Activated CD4-positive, alpha-beta T cell treated with anti-CD3 and anti-CD28 coated beads for 36 hours (primary cell): ENCODE results near the gene SMIM3. TPM values are rescaled to one million over a fixed set of nuclear protein-coding genes. Genes with fewer than 3 reads are reported as not detected.

Experiments used
- ATAC-seq: fragments of 200-7000 bp; cut with Tn5 transposase; one replicate; pipeline ENCODE4 v1.10.0; 2021; ENCODE audit warnings: mild to moderate bottlenecking, moderate library complexity
- CTCF ChIA-PET: fragments of 350-600 bp; sonication (Branson Sonifier 250); formaldehyde crosslinking; loops from one replicate; lab custom pipeline; 2021; ENCODE audit warnings: antibody characterized with exemption; lab: Charles Lee
- POLR2A ChIA-PET: fragments of 350-600 bp; sonication (Branson Sonifier 250); formaldehyde crosslinking; loops from one replicate; lab custom pipeline; 2021; ENCODE audit warnings: antibody characterized with exemption, inconsistent platforms; lab: Charles Lee
- DNase-seq: peaks from one replicate; pipeline ENCODE4 v3.0.0-alpha.2; 2020
- H3K27ac Mint-ChIP-seq: one replicate; pipeline ENCODE4 v1.8.0; 2021; ENCODE audit warnings: mixed read lengths
- H3K27me3 Mint-ChIP-seq: one replicate; pipeline ENCODE4 v1.8.0; 2021; ENCODE audit warnings: mixed read lengths
- H3K36me3 Mint-ChIP-seq: one replicate; pipeline ENCODE4 v1.8.0; 2021; ENCODE audit warnings: low read depth, mixed read lengths
- H3K4me1 Mint-ChIP-seq: one replicate; pipeline ENCODE4 v1.8.0; 2021; ENCODE audit warnings: mixed read lengths
- H3K4me3 Mint-ChIP-seq: one replicate; pipeline ENCODE4 v1.8.0; 2021; ENCODE audit warnings: mild to moderate bottlenecking, moderate library complexity, mixed read lengths
- H3K9me3 Mint-ChIP-seq: one replicate; pipeline ENCODE4 v1.8.0; 2021; ENCODE audit warnings: low read depth, mixed read lengths
- intact Hi-C, 2 experiments: fragments of 100-400 bp; cut with DNase I in 1 of 2; cut with micrococcal nuclease in 1 of 2; formaldehyde crosslinking; loops; one replicate each; pipeline versions ENCODE4 v1.14.2 to v1.15.1; 2022 to 2024; cut with DNase I, micrococcal nuclease
- total RNA-seq, 2 experiments: library from RNA; stranded (reverse); gene quantifications; one replicate each; pipeline ENCODE4 v1.2.3, GENCODE V29; 2021

The SMIM3 gene
- total RNA-seq, 2 experiments from 2014 or later = 16.8 to 16.9 TPM

GRCh38 chr5:150751096-150751891 is 27.3 kb upstream of the SMIM3 start:
- H3K36me3 Mint-ChIP-seq = peaks cover 54% of the 10 kb centered on the region
- H3K27ac Mint-ChIP-seq = peak overlapping the region; percentile 73
- peaks cover 46% of the 10 kb centered on the region for H3K4me1 Mint-ChIP-seq
- intact Hi-C loops = no loop called here
- DNase-seq (no peak), ATAC-seq (no peak)
- no peak overlapping the region for H3K4me3 Mint-ChIP-seq
- CTCF ChIA-PET = interaction anchor here (0.6 to 1.8 kb wide), 3 partner anchors 9 to 697 kb away, joined by 3 to 5 read pairs (median 4); no protein-coding TSS in a partner anchor
- H3K9me3 Mint-ChIP-seq = no peaks in the 10 kb centered on the region
- no peaks in the 10 kb centered on the region for H3K27me3 Mint-ChIP-seq
- POLR2A ChIA-PET = interaction anchor here (0.6 kb wide), 1 partner anchor 43 kb away, joined by 3 read pairs; no protein-coding TSS in a partner anchor

- Mint-ChIP-seq H3K9me3 (no peaks in the 10 kb centered on the region), H3K4me1 (peaks cover 52% of the 10 kb centered on the region), H3K36me3 (peaks cover 58% of the 10 kb centered on the region), H3K4me3 (no peak overlapping the region), H3K27me3 (no peaks in the 10 kb centered on the region), H3K27ac (no peak overlapping the region)
- ChIA-PET POLR2A (no interaction called here), CTCF (interaction anchor here (0.7 to 1.4 kb wide), 5 partner anchors 16 to 143 kb away, joined by 3 to 5 read pairs (median 3); partner anchors contain the start of gene RBM22)
- DNase-seq = no peak
- no peak for ATAC-seq
- intact Hi-C loops = no loop called here
Measured at GRCh38 chr5:150753463-150753862, 25.1 kb upstream of the SMIM3 start.

GRCh38 chr5:150753863-150754262 is 24.7 kb upstream of the SMIM3 start:
- H3K36me3 Mint-ChIP-seq = peaks cover 58% of the 10 kb centered on the region
- H3K27me3 Mint-ChIP-seq = no peaks in the 10 kb centered on the region
- intact Hi-C loops = no loop called here
- no peaks in the 10 kb centered on the region for H3K9me3 Mint-ChIP-seq
- peak overlapping the region; percentile 9 for H3K27ac Mint-ChIP-seq
- ATAC-seq (no peak), DNase-seq (no peak)
- peaks cover 52% of the 10 kb centered on the region for H3K4me1 Mint-ChIP-seq
- H3K4me3 Mint-ChIP-seq = no peak overlapping the region
- CTCF ChIA-PET = interaction anchor here (1.4 kb wide), 2 partner anchors 17 to 53 kb away, joined by 3 to 5 read pairs; partner anchors contain the start of gene RBM22
- POLR2A ChIA-PET = no interaction called here

- Mint-ChIP-seq H3K27me3 (no peaks in the 10 kb centered on the region), H3K36me3 (peaks cover 39% of the 10 kb centered on the region), H3K4me1 (peaks cover 41% of the 10 kb centered on the region), H3K4me3 (no peak overlapping the region), H3K9me3 (no peaks in the 10 kb centered on the region), H3K27ac (peak overlapping the region; percentile 83)
- intact Hi-C loops = loop anchor here in 1 of 2 experiments (5.0 kb wide), 1 partner anchor 300 kb away; no protein-coding TSS in a partner anchor
- DNase-seq (no peak), ATAC-seq (no peak)
- CTCF ChIA-PET = interaction anchor here (0.7 to 2.1 kb wide), 5 partner anchors 22 to 307 kb away, joined by 3 to 18 read pairs (median 5); partner anchors contain the start of genes IRGM and SMIM3
- POLR2A ChIA-PET = no interaction called here
Measured at GRCh38 chr5:150757087-150757649, 21.4 kb upstream of the SMIM3 start.

DNA sequence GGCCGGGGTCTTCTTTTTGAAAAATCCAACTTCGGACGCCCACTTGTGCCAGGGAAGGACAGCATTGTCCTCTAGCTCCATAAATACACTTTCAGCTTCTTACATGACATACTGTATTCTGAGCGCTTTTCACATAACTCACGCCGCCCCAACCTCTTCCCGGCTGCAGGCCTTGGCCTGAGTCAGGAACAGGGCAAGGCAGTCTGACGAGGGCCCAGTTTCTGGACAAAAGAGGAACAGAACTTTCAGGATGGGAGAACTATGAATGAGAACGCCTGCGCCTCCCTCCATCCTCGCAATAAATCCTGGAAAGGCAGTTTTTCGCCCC is 20.4 kb upstream of the SMIM3 start:
- DNase-seq (no peak), ATAC-seq (peak; percentile 8)
- peaks cover 36% of the 10 kb centered on the region for H3K36me3 Mint-ChIP-seq
- no peaks in the 10 kb centered on the region for H3K9me3 Mint-ChIP-seq
- no peak overlapping the region for H3K27ac Mint-ChIP-seq
- intact Hi-C loops = loop anchor here (1.0 to 5.0 kb wide), 11 partner anchors 15 to 495 kb away; partner anchors contain the start of genes RBM22 (in 2 of the 2), GM2A (in 1 of the 2), SMIM3 (in 1 of the 2) and TCOF1 (in 1 of the 2)
- H3K4me1 Mint-ChIP-seq = peaks cover 39% of the 10 kb centered on the region
- no peak overlapping the region for H3K4me3 Mint-ChIP-seq
- no peaks in the 10 kb centered on the region for H3K27me3 Mint-ChIP-seq
- POLR2A ChIA-PET = interaction anchor here (0.7 to 2.0 kb wide), 7 partner anchors 16 to 466 kb away, joined by 3 to 9 read pairs (median 4); partner anchors contain the start of genes CCDC69, IRGM and SMIM3
- CTCF ChIA-PET = interaction anchor here (1.2 to 2.9 kb wide), 8 partner anchors 21 to 308 kb away, joined by 3 to 18 read pairs (median 6); partner anchors contain the start of genes IRGM, RBM22 and SMIM3

DNA sequence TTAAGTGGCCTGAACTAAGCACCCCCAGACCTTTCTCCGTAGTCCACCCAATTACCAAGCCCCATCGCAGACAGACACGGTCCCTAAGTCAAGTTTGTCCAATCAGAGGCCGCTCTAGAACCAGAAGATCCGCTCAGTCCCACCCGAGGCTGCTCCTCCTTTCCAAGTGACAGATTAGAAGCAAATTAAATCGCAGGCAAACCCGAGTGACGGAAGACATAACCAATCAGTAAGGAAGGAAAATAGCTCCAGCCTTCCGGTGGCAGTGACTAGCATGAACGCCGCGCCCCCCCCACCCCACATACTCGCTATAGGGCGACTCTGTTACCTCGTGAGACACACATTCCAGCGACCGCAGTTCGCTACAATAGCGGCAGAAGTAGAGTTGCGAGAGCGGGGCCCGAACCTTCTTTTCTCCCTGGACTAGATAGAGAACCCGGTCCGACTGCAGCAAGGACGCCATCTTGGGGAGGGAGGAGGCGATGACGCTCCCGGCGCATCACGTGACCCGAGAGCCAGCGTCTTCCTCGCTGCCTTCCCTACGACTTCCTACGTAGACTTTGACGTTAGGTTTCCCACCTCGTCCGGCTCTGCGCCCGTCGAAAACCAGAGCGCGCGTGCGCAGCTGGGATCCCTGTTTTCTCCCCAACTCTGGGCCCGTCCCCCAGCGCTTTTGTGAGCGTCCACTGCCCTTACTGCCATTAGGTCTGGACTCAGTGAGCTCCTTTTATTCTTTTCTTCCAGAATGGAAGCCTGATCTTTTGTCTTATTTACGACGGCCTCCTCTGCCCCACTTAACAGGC is 19.8 kb upstream of the SMIM3 start, which contains the start of gene DCTN4:
Gene DCTN4 (minus strand): TSS at position 487 of the 803 bp plus-strand sequence. CDS start 24 bp downstream, at position 463.
- Mint-ChIP-seq H3K4me3 (no peak within 1 kb of the TSS), H3K36me3 (peaks cover 30% of the 10 kb centered on the region), H3K9me3 (no peaks in the 10 kb centered on the region), H3K27me3 (no peaks in the 10 kb centered on the region), H3K27ac (no peak within 1 kb of the TSS), H3K4me1 (peaks cover 37% of the 10 kb centered on the region)
- ChIA-PET CTCF (interaction anchor here (0.6 to 2.9 kb wide), 11 partner anchors 16 to 309 kb away, joined by 3 to 18 read pairs (median 5); partner anchors contain the start of genes IRGM, RBM22 and SMIM3), POLR2A (interaction anchor here (0.6 to 2.0 kb wide), 9 partner anchors 17 to 667 kb away, joined by 3 to 9 read pairs (median 4); partner anchors contain the start of genes CCDC69, IRGM and SMIM3)
- intact Hi-C loops = loop anchor here (1.0 to 5.0 kb wide), 11 partner anchors 16 to 494 kb away; partner anchors contain the start of genes RBM22 (in 2 of the 2), GM2A (in 1 of the 2), SMIM3 (in 1 of the 2) and TCOF1 (in 1 of the 2)
- ATAC-seq (peak; percentile 96), DNase-seq (peak; percentile 96)

- Mint-ChIP-seq H3K9me3 (no peaks in the 10 kb centered on the region), H3K36me3 (peaks cover 25% of the 10 kb centered on the region), H3K4me1 (peaks cover 33% of the 10 kb centered on the region), H3K27me3 (no peaks in the 10 kb centered on the region), H3K27ac (no peak overlapping the region), H3K4me3 (no peak overlapping the region)
- DNase-seq (no peak), ATAC-seq (no peak)
- intact Hi-C loops = loop anchor here (1.0 to 5.0 kb wide), 4 partner anchors 16 to 494 kb away; partner anchors contain the start of gene GM2A (in 1 of the 2)
- CTCF ChIA-PET = interaction anchor here (0.7 to 2.9 kb wide), 4 partner anchors 16 to 87 kb away, joined by 3 to 18 read pairs (median 7); partner anchors contain the start of genes IRGM and SMIM3
- POLR2A ChIA-PET = interaction anchor here (1.1 to 2.0 kb wide), 3 partner anchors 30 to 87 kb away, joined by 3 to 9 read pairs (median 8); partner anchors contain the start of gene IRGM
Measured at GRCh38 chr5:150759334-150759583, 19.3 kb upstream of the SMIM3 start.

DNA sequence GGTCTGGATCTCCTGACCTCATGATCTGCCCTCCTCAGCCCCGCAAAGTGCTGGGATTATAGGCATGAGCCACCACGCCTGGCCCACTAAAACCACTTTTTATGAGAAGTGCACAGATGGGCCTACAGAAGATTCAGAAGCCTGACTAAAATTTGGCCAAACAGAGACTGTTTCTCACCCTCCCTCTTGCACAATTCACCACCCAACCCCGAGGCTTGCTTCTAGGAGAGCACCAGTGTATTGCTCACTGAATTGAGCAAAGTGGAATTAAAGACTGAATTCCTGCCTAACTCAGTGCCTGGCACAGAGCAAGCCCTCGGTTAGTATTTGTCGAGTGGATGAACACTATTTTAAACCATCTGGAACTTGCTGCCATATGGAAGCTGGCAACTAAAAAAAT is 16.3 kb upstream of the SMIM3 start:
- POLR2A ChIA-PET = interaction anchor here (0.7 kb wide), 1 partner anchor 61 kb away, joined by 7 read pairs; the partner anchor contains the start of gene RBM22
- CTCF ChIA-PET = interaction anchor here (2.9 kb wide), 1 partner anchor 17 kb away, joined by 15 read pairs; the partner anchor contains the start of gene SMIM3
- Mint-ChIP-seq H3K9me3 (no peaks in the 10 kb centered on the region), H3K4me3 (no peak overlapping the region), H3K4me1 (peaks cover 11% of the 10 kb centered on the region), H3K27ac (no peak overlapping the region), H3K36me3 (peaks cover 5% of the 10 kb centered on the region), H3K27me3 (no peaks in the 10 kb centered on the region)
- no peak for ATAC-seq
- DNase-seq = no peak
- intact Hi-C loops = no loop called here

- no peak overlapping the region for H3K4me3 Mint-ChIP-seq
- POLR2A ChIA-PET = interaction anchor here (0.5 kb wide), 1 partner anchor 66 kb away, joined by 3 read pairs; no protein-coding TSS in a partner anchor
- H3K4me1 Mint-ChIP-seq = peaks cover 9% of the 10 kb centered on the region
- DNase-seq (no peak), ATAC-seq (no peak)
- intact Hi-C loops = no loop called here
- H3K27me3 Mint-ChIP-seq = no peaks in the 10 kb centered on the region
- H3K27ac Mint-ChIP-seq = no peak overlapping the region
- H3K36me3 Mint-ChIP-seq = peaks cover under 1% of the 10 kb centered on the region
- CTCF ChIA-PET = interaction anchor here (0.6 to 2.9 kb wide), 4 partner anchors 16 to 486 kb away, joined by 3 to 15 read pairs (median 6); partner anchors contain the start of genes IRGM and SMIM3
- no peaks in the 10 kb centered on the region for H3K9me3 Mint-ChIP-seq
Measured at GRCh38 chr5:150763023-150763769, 15.4 kb upstream of the SMIM3 start.

GRCh38 chr5:150764530-150764929 is 14.0 kb upstream of the SMIM3 start:
- Mint-ChIP-seq H3K27me3 (no peaks in the 10 kb centered on the region), H3K4me1 (peaks cover 3% of the 10 kb centered on the region), H3K36me3 (no peaks in the 10 kb centered on the region), H3K9me3 (no peaks in the 10 kb centered on the region), H3K4me3 (no peak overlapping the region), H3K27ac (no peak overlapping the region)
- ChIA-PET CTCF (interaction anchor here (0.8 to 2.9 kb wide), 4 partner anchors 9 to 485 kb away, joined by 3 to 15 read pairs (median 4); partner anchors contain the start of gene SMIM3), POLR2A (no interaction called here)
- DNase-seq = no peak
- no peak for ATAC-seq
- intact Hi-C loops = no loop called here
